K562 (cell line): ENCODE results near the gene SEMA3G.

Experiments used
- CAMTA2 ChIP-seq: fragments of 250-450 bp; sonication (Bioruptor Pico); conservative IDR thresholded peaks from 2 replicates; pipeline ENCODE4 v1.5.1; 2022
- CTCF ChIP-seq, 3 experiments: IDR thresholded peaks in 2 of 3; conservative IDR thresholded peaks in 1 of 3; 2 replicates each; pipeline ENCODE4 v1.5.1; 2011 to 2012; ENCODE audit warnings: low read length in 3 of 3, mild to moderate bottlenecking in 3 of 3, control low read depth in 2 of 3, improper control_type of control experiment in 1 of 3, inconsistent platforms in 1 of 3, low read depth in 1 of 3, mixed read lengths in 1 of 3, moderate library complexity in 1 of 3; ENCODE audit not compliant: insufficient read depth in 2 of 3
- EGR1 ChIP-seq: fragments of 450-650 bp; conservative IDR thresholded peaks from 2 replicates; pipeline ENCODE4 v1.6.1; 2017; ENCODE audit warnings: mild to moderate bottlenecking
- EZH2 ChIP-seq: IDR thresholded peaks from 2 replicates; pipeline ENCODE4 v1.6.1; 2012; ENCODE audit warnings: low read depth, mild to moderate bottlenecking, inconsistent platforms, low read length, borderline replicate concordance
- FOXP1 ChIP-seq: sonication (generic); formaldehyde crosslinking; IDR thresholded peaks from 2 replicates; pipeline ENCODE4 v1.8.0; 2022; ENCODE audit warnings: mild to moderate bottlenecking, missing genetic modification reagents
- GABPB1 ChIP-seq: sonication (generic); formaldehyde crosslinking; IDR thresholded peaks from 2 replicates; pipeline ENCODE4 v1.8.0; 2022; ENCODE audit warnings: mild to moderate bottlenecking, missing genetic modification reagents
- MAFK ChIP-seq: IDR thresholded peaks from 2 replicates; pipeline ENCODE4 v1.6.1; 2011; ENCODE audit warnings: low read length, improper control_type of control experiment
- POLR2H ChIP-seq: IDR thresholded peaks from 2 replicates; pipeline ENCODE4 v1.6.1; 2016; ENCODE audit warnings: missing genetic modification characterization, low read depth, mild to moderate bottlenecking, control low read depth, missing compliant biosample characterization, moderate library complexity
- SP1 ChIP-seq: sonication (generic); formaldehyde crosslinking; IDR thresholded peaks from 2 replicates; pipeline ENCODE4 v1.8.1; 2022; ENCODE audit warnings: mild to moderate bottlenecking, missing genetic modification reagents
- STAT6 ChIP-seq: sonication (generic); formaldehyde crosslinking; IDR thresholded peaks from 2 replicates; pipeline ENCODE4 v1.8.1; 2023; ENCODE audit warnings: mild to moderate bottlenecking, missing genetic modification reagents
- TBP ChIP-seq: optimal IDR thresholded peaks from 2 replicates; pipeline ENCODE3; 2011; ENCODE audit warnings: low read depth, low read length, improper control_type of control experiment
- TF ChIP-seq, protein P1 (sequence below): fragments of 200-600 bp; sonication (generic); IDR thresholded peaks from one replicate; pipeline ENCODE4 v1.6.1; 2012; ENCODE audit warnings: mild to moderate bottlenecking, low read depth, low read length, inconsistent platforms

GRCh38 chr3:52384019-52384761, 60.7 kb downstream of the SEMA3G start:
- TF ChIP-seq CAMTA2 (no peak), EZH2 (no peak), POLR2H (no peak), SP1 (no peak), TBP (no peak), GABPB1 (CRISPR knock-in tag) (no peak), MAFK (no peak), STAT6 (CRISPR knock-in tag) (no peak), EGR1 (no peak), FOXP1 (CRISPR knock-in tag) (no peak), CTCF (IDR thresholded peaks at IDR 0.05 in 2 of 3, conservative IDR thresholded peaks at IDR 0.05 in 1 of 3; ENCODE audit: insufficient read depth in 2 of 3, low read depth in 1 of 3, low read length in 3 of 3) (no peak)
- TF ChIP-seq, protein P1, sequence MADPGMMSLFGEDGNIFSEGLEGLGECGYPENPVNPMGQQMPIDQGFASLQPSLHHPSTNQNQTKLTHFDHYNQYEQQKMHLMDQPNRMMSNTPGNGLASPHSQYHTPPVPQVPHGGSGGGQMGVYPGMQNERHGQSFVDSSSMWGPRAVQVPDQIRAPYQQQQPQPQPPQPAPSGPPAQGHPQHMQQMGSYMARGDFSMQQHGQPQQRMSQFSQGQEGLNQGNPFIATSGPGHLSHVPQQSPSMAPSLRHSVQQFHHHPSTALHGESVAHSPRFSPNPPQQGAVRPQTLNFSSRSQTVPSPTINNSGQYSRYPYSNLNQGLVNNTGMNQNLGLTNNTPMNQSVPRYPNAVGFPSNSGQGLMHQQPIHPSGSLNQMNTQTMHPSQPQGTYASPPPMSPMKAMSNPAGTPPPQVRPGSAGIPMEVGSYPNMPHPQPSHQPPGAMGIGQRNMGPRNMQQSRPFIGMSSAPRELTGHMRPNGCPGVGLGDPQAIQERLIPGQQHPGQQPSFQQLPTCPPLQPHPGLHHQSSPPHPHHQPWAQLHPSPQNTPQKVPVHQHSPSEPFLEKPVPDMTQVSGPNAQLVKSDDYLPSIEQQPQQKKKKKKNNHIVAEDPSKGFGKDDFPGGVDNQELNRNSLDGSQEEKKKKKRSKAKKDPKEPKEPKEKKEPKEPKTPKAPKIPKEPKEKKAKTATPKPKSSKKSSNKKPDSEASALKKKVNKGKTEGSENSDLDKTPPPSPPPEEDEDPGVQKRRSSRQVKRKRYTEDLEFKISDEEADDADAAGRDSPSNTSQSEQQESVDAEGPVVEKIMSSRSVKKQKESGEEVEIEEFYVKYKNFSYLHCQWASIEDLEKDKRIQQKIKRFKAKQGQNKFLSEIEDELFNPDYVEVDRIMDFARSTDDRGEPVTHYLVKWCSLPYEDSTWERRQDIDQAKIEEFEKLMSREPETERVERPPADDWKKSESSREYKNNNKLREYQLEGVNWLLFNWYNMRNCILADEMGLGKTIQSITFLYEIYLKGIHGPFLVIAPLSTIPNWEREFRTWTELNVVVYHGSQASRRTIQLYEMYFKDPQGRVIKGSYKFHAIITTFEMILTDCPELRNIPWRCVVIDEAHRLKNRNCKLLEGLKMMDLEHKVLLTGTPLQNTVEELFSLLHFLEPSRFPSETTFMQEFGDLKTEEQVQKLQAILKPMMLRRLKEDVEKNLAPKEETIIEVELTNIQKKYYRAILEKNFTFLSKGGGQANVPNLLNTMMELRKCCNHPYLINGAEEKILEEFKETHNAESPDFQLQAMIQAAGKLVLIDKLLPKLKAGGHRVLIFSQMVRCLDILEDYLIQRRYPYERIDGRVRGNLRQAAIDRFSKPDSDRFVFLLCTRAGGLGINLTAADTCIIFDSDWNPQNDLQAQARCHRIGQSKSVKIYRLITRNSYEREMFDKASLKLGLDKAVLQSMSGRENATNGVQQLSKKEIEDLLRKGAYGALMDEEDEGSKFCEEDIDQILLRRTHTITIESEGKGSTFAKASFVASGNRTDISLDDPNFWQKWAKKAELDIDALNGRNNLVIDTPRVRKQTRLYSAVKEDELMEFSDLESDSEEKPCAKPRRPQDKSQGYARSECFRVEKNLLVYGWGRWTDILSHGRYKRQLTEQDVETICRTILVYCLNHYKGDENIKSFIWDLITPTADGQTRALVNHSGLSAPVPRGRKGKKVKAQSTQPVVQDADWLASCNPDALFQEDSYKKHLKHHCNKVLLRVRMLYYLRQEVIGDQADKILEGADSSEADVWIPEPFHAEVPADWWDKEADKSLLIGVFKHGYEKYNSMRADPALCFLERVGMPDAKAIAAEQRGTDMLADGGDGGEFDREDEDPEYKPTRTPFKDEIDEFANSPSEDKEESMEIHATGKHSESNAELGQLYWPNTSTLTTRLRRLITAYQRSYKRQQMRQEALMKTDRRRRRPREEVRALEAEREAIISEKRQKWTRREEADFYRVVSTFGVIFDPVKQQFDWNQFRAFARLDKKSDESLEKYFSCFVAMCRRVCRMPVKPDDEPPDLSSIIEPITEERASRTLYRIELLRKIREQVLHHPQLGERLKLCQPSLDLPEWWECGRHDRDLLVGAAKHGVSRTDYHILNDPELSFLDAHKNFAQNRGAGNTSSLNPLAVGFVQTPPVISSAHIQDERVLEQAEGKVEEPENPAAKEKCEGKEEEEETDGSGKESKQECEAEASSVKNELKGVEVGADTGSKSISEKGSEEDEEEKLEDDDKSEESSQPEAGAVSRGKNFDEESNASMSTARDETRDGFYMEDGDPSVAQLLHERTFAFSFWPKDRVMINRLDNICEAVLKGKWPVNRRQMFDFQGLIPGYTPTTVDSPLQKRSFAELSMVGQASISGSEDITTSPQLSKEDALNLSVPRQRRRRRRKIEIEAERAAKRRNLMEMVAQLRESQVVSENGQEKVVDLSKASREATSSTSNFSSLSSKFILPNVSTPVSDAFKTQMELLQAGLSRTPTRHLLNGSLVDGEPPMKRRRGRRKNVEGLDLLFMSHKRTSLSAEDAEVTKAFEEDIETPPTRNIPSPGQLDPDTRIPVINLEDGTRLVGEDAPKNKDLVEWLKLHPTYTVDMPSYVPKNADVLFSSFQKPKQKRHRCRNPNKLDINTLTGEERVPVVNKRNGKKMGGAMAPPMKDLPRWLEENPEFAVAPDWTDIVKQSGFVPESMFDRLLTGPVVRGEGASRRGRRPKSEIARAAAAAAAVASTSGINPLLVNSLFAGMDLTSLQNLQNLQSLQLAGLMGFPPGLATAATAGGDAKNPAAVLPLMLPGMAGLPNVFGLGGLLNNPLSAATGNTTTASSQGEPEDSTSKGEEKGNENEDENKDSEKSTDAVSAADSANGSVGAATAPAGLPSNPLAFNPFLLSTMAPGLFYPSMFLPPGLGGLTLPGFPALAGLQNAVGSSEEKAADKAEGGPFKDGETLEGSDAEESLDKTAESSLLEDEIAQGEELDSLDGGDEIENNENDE, result no peak
